Measurements from ENCODE around the gene CSNK1G2.
"Not testable (repeated sequence)": the region's sequence is repeated elsewhere in the genome, so short reads cannot be mapped to it uniquely, and the experiment has no call there.

The CSNK1G2 gene

GRCh38 chr19:1985588-1986356, 44.8 kb downstream of the CSNK1G2 start:
- FAIRE-seq (no peak), DNase-seq (ENCODE audit: extremely low spot score, insufficient read length, low read depth) (no peak)

GRCh38 chr19:1986357-1987162, 45.6 kb downstream of the CSNK1G2 start:
- no peak for DNase-seq (ENCODE audit: extremely low spot score, insufficient read length, low read depth)
- FAIRE-seq: no peak

GRCh38 chr19:1987197-1988187, 46.5 kb downstream of the CSNK1G2 start:
- DNase-seq (ENCODE audit: extremely low spot score, insufficient read length, low read depth): no peak
- no peak for FAIRE-seq

- FAIRE-seq; DNase-seq (ENCODE audit: extremely low spot score, insufficient read length, low read depth): not testable (repeated sequence)
These were observed 47.5 kb downstream of the CSNK1G2 start for GRCh38 chr19:1988464-1988863.

GRCh38 chr19:1989513-1990229, 48.7 kb downstream of the CSNK1G2 start:
- FAIRE-seq (no peak), DNase-seq (ENCODE audit: extremely low spot score, insufficient read length, low read depth) (no peak)

GRCh38 chr19:1990230-1991017, 49.5 kb downstream of the CSNK1G2 start:
- no peak for FAIRE-seq
- DNase-seq (ENCODE audit: extremely low spot score, insufficient read length, low read depth): no peak

GRCh38 chr19:1991018-1991913, 50.3 kb downstream of the CSNK1G2 start:
- FAIRE-seq: no peak
- DNase-seq (ENCODE audit: extremely low spot score, insufficient read length, low read depth): no peak

GRCh38 chr19:1992759-1993260, 51.8 kb downstream of the CSNK1G2 start:
- DNase-seq (ENCODE audit: extremely low spot score, insufficient read length, low read depth) (no peak), FAIRE-seq (no peak)

- FAIRE-seq (no peak), DNase-seq (ENCODE audit: extremely low spot score, insufficient read length, low read depth) (no peak)
These were observed 56.6 kb downstream of the CSNK1G2 start for GRCh38 chr19:1997353-1998233.

GRCh38 chr19:1998712-1999708, 58.0 kb downstream of the CSNK1G2 start:
- FAIRE-seq: no peak

GRCh38 chr19:1999856-2000515, 59.0 kb downstream of the CSNK1G2 start:
- FAIRE-seq: no peak

More at GRCh38 chr19:1998712-1999708, 58.0 kb downstream of the CSNK1G2 start:
- DNase-seq (ENCODE audit: extremely low spot score, insufficient read length, low read depth): no peak

GRCh38 chr19:2003874-2004273, 62.9 kb downstream of the CSNK1G2 start:
- DNase-seq (ENCODE audit: extremely low spot score, insufficient read length, low read depth): no peak
- FAIRE-seq: no peak

More at GRCh38 chr19:1999856-2000515, 59.0 kb downstream of the CSNK1G2 start:
- DNase-seq (ENCODE audit: extremely low spot score, insufficient read length, low read depth): no peak

- FAIRE-seq (no peak), DNase-seq (ENCODE audit: extremely low spot score, insufficient read length, low read depth) (no peak)
These were observed 69.2 kb downstream of the CSNK1G2 start for GRCh38 chr19:2010135-2010668.

- no peak for DNase-seq (ENCODE audit: extremely low spot score, insufficient read length, low read depth)
- no peak for FAIRE-seq
These were observed 70.2 kb downstream of the CSNK1G2 start for GRCh38 chr19:2011169-2011568.

Data from GM18507 (cell line).